Esophagus muscularis mucosa (tissue), 4 donors: Measurements from ENCODE around the gene ARID5B. TPM values are rescaled to one million over a fixed set of nuclear protein-coding genes. Genes with fewer than 3 reads are reported as not detected.

Source experiments
- DNase-seq: peaks from one replicate; pipeline ENCODE4 v3.0.0-alpha.2; 2017; ENCODE audit errors: extremely low spot score
- H3K27ac ChIP-seq, 4 donors: fragments of 200-600 bp; sonication (generic); replicated peaks in 1 of 4; 1 replicate in 3 of 4; 2 replicates in 1 of 4; pipeline ENCODE4 v1.5.1; 2016 to 2019; ENCODE audit warnings: mild to moderate bottlenecking in 1 of 4
- H3K27me3 ChIP-seq, 4 donors: fragments of 200-600 bp; sonication (generic); one replicate each; pipeline versions ENCODE4 v1.5.1 to v1.6.0; 2016 to 2019
- H3K36me3 ChIP-seq, 4 donors: fragments of 200-600 bp; sonication (generic); one replicate each; pipeline ENCODE4 v1.5.1; 2016 to 2019
- H3K4me1 ChIP-seq, 4 donors: fragments of 200-600 bp; sonication (generic); one replicate each; pipeline ENCODE4 v1.5.1; 2016 to 2019
- H3K4me3 ChIP-seq, 4 donors: fragments of 200-600 bp; sonication (generic); 1 replicate in 2 of 4; 2 replicates in 2 of 4; pipeline ENCODE4 v1.5.1; 2016 to 2019; ENCODE audit warnings: mild to moderate bottlenecking in 4 of 4, moderate library complexity in 1 of 4
- H3K9me3 ChIP-seq, 4 donors: fragments of 200-600 bp; sonication (generic); 1 replicate in 3 of 4; 2 replicates in 1 of 4; pipeline ENCODE4 v1.5.1; 2016 to 2019
- CTCF ChIP-seq, 3 experiments: fragments of 200-600 bp in 2 of 3; fragments of 450-650 bp in 1 of 3; sonication (generic) in 2 of 3; IDR thresholded peaks; one replicate each; pipeline ENCODE4 v1.5.1; 2017 to 2019; ENCODE audit warnings: antibody characterized with exemption in 3 of 3, mild to moderate bottlenecking in 2 of 3, moderate library complexity in 1 of 3
- EP300 ChIP-seq: sonication (generic); formaldehyde crosslinking; IDR thresholded peaks from one replicate; pipeline ENCODE4 v1.6.1; 2017; ENCODE audit warnings: antibody characterized with exemption
- POLR2A ChIP-seq: fragments of 450-650 bp; IDR thresholded peaks from one replicate; pipeline ENCODE4 v1.6.1; 2017; ENCODE audit warnings: antibody characterized with exemption, moderate library complexity, mild to moderate bottlenecking, low read depth
- POLR2AphosphoS5 ChIP-seq, 2 donors: sonication (generic); formaldehyde crosslinking; IDR thresholded peaks; one replicate each; pipeline ENCODE4 v1.6.1; 2017; ENCODE audit warnings: antibody characterized with exemption in 2 of 2
- WGBS: methylation state at CpG from one replicate; pipeline ENCODE4 v1.1.5; 2018; 5-methylcytosine and 5-hydroxymethylcytosine counted together
- intact Hi-C: fragments of 100-400 bp; cut with DNase I; formaldehyde crosslinking; loops from one replicate; pipeline ENCODE4 v1.15.1; 2023
- total RNA-seq, 4 donors: library from RNA; depleted of rRNA; stranded (reverse); fragments of >200 nt; gene quantifications; one replicate each; pipeline versions ENCODE4 v1.1.0 to v1.2.1, GENCODE V29; 2016

Gene ARID5B
- total RNA-seq, 4 donors from 2014 or later = 33.6 to 150 (median 64.9) TPM

GRCh38 chr10:62080905-62081304 is 179.4 kb downstream of the ARID5B start:
- no peak for DNase-seq
- H3K4me1 ChIP-seq = peaks cover 70 to 91% (median 83%) of the 10 kb centered on the region in 4 donors
- WGBS = 86% methylated on average over 5 of the region's 5 CpGs
- H3K9me3 ChIP-seq = no peaks in the 10 kb centered on the region
- peaks cover 3 to 19% (median 10%) of the 10 kb centered on the region in 4 donors for H3K36me3 ChIP-seq
- peak overlapping the region; percentile 79 to 84 (median 82) for H3K27ac ChIP-seq
- TF ChIP-seq CTCF (IDR thresholded peaks at IDR 0.05) (peak in 1 of 3 experiments; percentile 6), POLR2A (no peak), POLR2AphosphoS5 (IDR thresholded peaks at IDR 0.05) (no peak), EP300 (no peak)
- no peaks in the 10 kb centered on the region for H3K27me3 ChIP-seq
- intact Hi-C loops = no loop called here
- H3K4me3 ChIP-seq = no peak overlapping the region

- 75% methylated on average over 5 of the region's 5 CpGs for WGBS
- peaks cover 63 to 86% (median 78%) of the 10 kb centered on the region in 4 donors for H3K4me1 ChIP-seq
- no peak for DNase-seq
- intact Hi-C loops = no loop called here
- H3K4me3 ChIP-seq = no peak overlapping the region
- peak overlapping the region; percentile 79 to 84 (median 82) for H3K27ac ChIP-seq
- no peaks in the 10 kb centered on the region for H3K27me3 ChIP-seq
- H3K36me3 ChIP-seq = peaks cover 6 to 23% (median 15%) of the 10 kb centered on the region in 4 donors
- TF ChIP-seq POLR2A (no peak), CTCF (IDR thresholded peaks at IDR 0.05) (no peak), POLR2AphosphoS5 (IDR thresholded peaks at IDR 0.05) (no peak), EP300 (no peak)
- H3K9me3 ChIP-seq = no peaks in the 10 kb centered on the region
Observed at GRCh38 chr10:62081341-62082270, 180.1 kb downstream of the ARID5B start.

- H3K36me3 ChIP-seq = peaks cover 6 to 28% (median 19%) of the 10 kb centered on the region in 4 donors
- no peak for DNase-seq
- intact Hi-C loops = no loop called here
- no peaks in the 10 kb centered on the region for H3K27me3 ChIP-seq
- peak overlapping the region; percentile 79 to 84 (median 82) for H3K27ac ChIP-seq
- no peaks in the 10 kb centered on the region for H3K9me3 ChIP-seq
- peaks cover 57 to 80% (median 71%) of the 10 kb centered on the region in 4 donors for H3K4me1 ChIP-seq
- no peak overlapping the region for H3K4me3 ChIP-seq
- TF ChIP-seq EP300 (no peak), POLR2AphosphoS5 (IDR thresholded peaks at IDR 0.05) (no peak), CTCF (IDR thresholded peaks at IDR 0.05) (no peak), POLR2A (no peak)
- 73% methylated on average over 1 of the region's 1 CpG for WGBS
Observed at GRCh38 chr10:62082271-62082656, 180.8 kb downstream of the ARID5B start.

GRCh38 chr10:62082729-62083411 is 181.4 kb downstream of the ARID5B start:
- TF ChIP-seq POLR2AphosphoS5 (IDR thresholded peaks at IDR 0.05) = no peak
- TF ChIP-seq EP300 = no peak
- TF ChIP-seq CTCF (IDR thresholded peaks at IDR 0.05) = no peak
- TF ChIP-seq POLR2A = no peak
- H3K27ac ChIP-seq = peak overlapping the region; percentile 79 to 84 (median 82)
- H3K4me3 ChIP-seq = peak overlapping the region; percentile 5 to 26 (median 15)
- peaks cover 52 to 74% (median 67%) of the 10 kb centered on the region in 4 donors for H3K4me1 ChIP-seq
- DNase-seq = no peak
- no peaks in the 10 kb centered on the region for H3K9me3 ChIP-seq
- intact Hi-C loops = no loop called here
- peaks cover 6 to 34% (median 22%) of the 10 kb centered on the region in 4 donors for H3K36me3 ChIP-seq
- H3K27me3 ChIP-seq = no peaks in the 10 kb centered on the region
- WGBS = 14% methylated on average over 7 of the region's 7 CpGs
